ENCODE data around the gene IER5L.

IER5L gene

GRCh38 chr9:129160712-129161533 is 17.1 kb downstream of the IER5L start:
- no peak for DNase-seq

GRCh38 chr9:129156163-129156562 is 21.9 kb downstream of the IER5L start:
- DNase-seq = no peak

GRCh38 chr9:129154866-129155477 is 23.1 kb downstream of the IER5L start:
- no peak for DNase-seq

GRCh38 chr9:129151469-129151868 is 26.6 kb downstream of the IER5L start:
- no peak for DNase-seq

- DNase-seq = no peak
These were observed 27.3 kb downstream of the IER5L start for GRCh38 chr9:129150672-129151211.

GRCh38 chr9:129150122-129150521 is 27.9 kb downstream of the IER5L start:
- no peak for DNase-seq

- no peak for DNase-seq
These were observed 28.6 kb downstream of the IER5L start for GRCh38 chr9:129149442-129149841.

GRCh38 chr9:129148463-129149204 is 29.4 kb downstream of the IER5L start:
- DNase-seq = no peak

GRCh38 chr9:129146441-129146941 is 31.6 kb downstream of the IER5L start:
- DNase-seq = no peak

- no peak for DNase-seq
These were observed 32.2 kb downstream of the IER5L start for GRCh38 chr9:129145841-129146292.

GRCh38 chr9:129145316-129145715 is 32.7 kb downstream of the IER5L start:
- no peak for DNase-seq

- DNase-seq = peak; percentile 33
These were observed 34.8 kb downstream of the IER5L start for GRCh38 chr9:129143031-129143927.

- DNase-seq = no peak
These were observed 35.7 kb downstream of the IER5L start for GRCh38 chr9:129142138-129142935.

- no peak for DNase-seq
These were observed 36.7 kb downstream of the IER5L start for GRCh38 chr9:129141066-129142041.

GRCh38 chr9:129140397-129141065 is 37.5 kb downstream of the IER5L start:
- DNase-seq = no peak

- DNase-seq = peak; percentile 96
These were observed 38.1 kb downstream of the IER5L start for GRCh38 chr9:129139993-129140396.

GRCh38 chr9:129139233-129139992 is 38.6 kb downstream of the IER5L start:
- peak; percentile 78 for DNase-seq

- no peak for DNase-seq
These were observed 39.4 kb downstream of the IER5L start for GRCh38 chr9:129138476-129139232.
